HepG2 (cell line): ENCODE measurements around the gene SNRNP27. TPM values are rescaled to one million over a fixed set of nuclear protein-coding genes. Genes with fewer than 3 reads are reported as not detected.
A peak's percentile ranks its signal among the peaks of the same experiment; 100 is the strongest.

Experiments
- CBX1 ChIP-seq: IDR thresholded peaks from one replicate; pipeline ENCODE4 v1.6.1; 2016; ENCODE audit warnings: antibody characterized with exemption, low read depth
- ELK4 ChIP-seq: sonication (generic); formaldehyde crosslinking; IDR thresholded peaks from 2 replicates; pipeline ENCODE4 v1.9.0; 2021; ENCODE audit warnings: missing genetic modification reagents, borderline replicate concordance
- FIP1L1 ChIP-seq: fragments of 200-400 bp; formaldehyde crosslinking; IDR thresholded peaks from 2 replicates; pipeline ENCODE4 v1.6.1; 2018; ENCODE audit warnings: low read depth, mild to moderate bottlenecking, low read length, moderate library complexity, borderline replicate concordance; ENCODE audit not compliant: insufficient read depth
- FOXO1 ChIP-seq: sonication (generic); formaldehyde crosslinking; IDR thresholded peaks from 2 replicates; pipeline ENCODE4 v1.4.0; 2020; ENCODE audit warnings: missing genetic modification reagents
- FOXP4 ChIP-seq: sonication (generic); formaldehyde crosslinking; IDR thresholded peaks from 2 replicates; pipeline ENCODE4 v1.4.0; 2020; ENCODE audit warnings: missing genetic modification reagents
- FUBP1 ChIP-seq: sonication (generic); formaldehyde crosslinking; IDR thresholded peaks from 2 replicates; pipeline ENCODE4 v1.5.1; 2020; ENCODE audit warnings: missing genetic modification reagents, mild to moderate bottlenecking, borderline replicate concordance
- GLMP ChIP-seq: sonication (generic); formaldehyde crosslinking; IDR thresholded peaks from 2 replicates; pipeline ENCODE4 v1.9.0; 2021; ENCODE audit warnings: missing genetic modification reagents, mild to moderate bottlenecking, borderline replicate concordance
- IRF2 ChIP-seq: IDR thresholded peaks from 2 replicates; pipeline ENCODE4 v1.6.1; 2018; ENCODE audit warnings: missing genetic modification reagents, missing compliant biosample characterization
- KLF6 ChIP-seq: IDR thresholded peaks from 2 replicates; pipeline ENCODE4 v1.8.0; 2016; ENCODE audit warnings: missing biosample characterization, missing genetic modification reagents
- NR2F1 ChIP-seq, 2 experiments: fragments of 450-650 bp in 1 of 2; formaldehyde crosslinking in 1 of 2; IDR thresholded peaks; 2 replicates each; pipeline versions ENCODE4 v1.5.0 to v1.6.1; 2016 to 2020; ENCODE audit warnings: mild to moderate bottlenecking in 1 of 2, missing compliant biosample characterization in 1 of 2, missing genetic modification reagents in 1 of 2, moderate library complexity in 1 of 2
- POGZ ChIP-seq: sonication (generic); formaldehyde crosslinking; IDR thresholded peaks from 2 replicates; pipeline ENCODE4 v1.4.0; 2020; ENCODE audit warnings: mild to moderate bottlenecking, missing genetic modification reagents
- SALL2 ChIP-seq: sonication (generic); formaldehyde crosslinking; IDR thresholded peaks from 2 replicates; pipeline ENCODE4 v1.8.1; 2023; ENCODE audit warnings: mild to moderate bottlenecking, missing genetic modification reagents, inconsistent platforms
- ZBTB26 ChIP-seq: IDR thresholded peaks from 2 replicates; pipeline ENCODE4 v1.6.1; 2016; ENCODE audit warnings: missing compliant biosample characterization, missing genetic modification reagents, borderline replicate concordance
- ZNF121 ChIP-seq: sonication (generic); formaldehyde crosslinking; IDR thresholded peaks from 2 replicates; pipeline ENCODE4 v1.5.0; 2020; ENCODE audit warnings: mild to moderate bottlenecking, missing genetic modification reagents
- ZNF430 ChIP-seq: sonication (generic); formaldehyde crosslinking; IDR thresholded peaks from 2 replicates; pipeline ENCODE4 v1.9.0; 2021; ENCODE audit warnings: mild to moderate bottlenecking, missing genetic modification reagents
- ZNF562 ChIP-seq: sonication (generic); formaldehyde crosslinking; IDR thresholded peaks from 2 replicates; pipeline ENCODE4 v1.8.0; 2022; ENCODE audit warnings: missing genetic modification reagents, borderline replicate concordance
- ZNF580 ChIP-seq: IDR thresholded peaks from 2 replicates; pipeline ENCODE4 v1.6.1; 2016; ENCODE audit warnings: low read depth, borderline replicate concordance
- ZSCAN29 ChIP-seq: sonication (generic); formaldehyde crosslinking; conservative IDR thresholded peaks from 2 replicates; pipeline ENCODE4 v1.4.0; 2020; ENCODE audit warnings: mild to moderate bottlenecking, missing genetic modification reagents
- ZSCAN31 ChIP-seq: sonication (generic); formaldehyde crosslinking; IDR thresholded peaks from 2 replicates; pipeline ENCODE4 v1.5.0; 2020; ENCODE audit warnings: low read depth, mild to moderate bottlenecking, missing genetic modification reagents
- polyA plus RNA-seq, 8 experiments: library from polyadenylated mRNA; depleted of rRNA in 3 of 8; stranded (reverse) in 7 of 8; unstranded in 1 of 8; fragments of >200 nt; fragmentation: Illumina TruSeq in 4 of 8; extraction: Trizol in 4 of 8; gene quantifications; 2 replicates each; pipeline versions ENCODE4 v1.2.1 to v1.2.3, GENCODE V29; 2011 to 2016; ENCODE audit warnings: low read depth in 4 of 8, missing spikeins in 1 of 8, mixed read lengths in 1 of 8; ENCODE audit not compliant: insufficient read depth in 1 of 8
- total RNA-seq, 5 experiments: library from RNA; depleted of rRNA; stranded (reverse); fragments of >200 nt; fragmentation: Illumina TruSeq; extraction: Trizol; gene quantifications; 2 replicates each; pipeline ENCODE4 v1.2.3, GENCODE V29; 2016; ENCODE audit warnings: low read depth in 1 of 5

Gene SNRNP27
- total and polyA plus RNA-seq, 2 of the 13 experiments (the other 11 are each of a cell fraction or from before 2014, with no cell fraction given) = 49.8 to 54.6 TPM

- TF ChIP-seq SALL2 (CRISPR knock-in tag) (no peak), ZNF580 (CRISPR knock-in tag) (no peak), POGZ (CRISPR knock-in tag) (peak; percentile 58; the same call in 1 of the 2 replicates), ZNF430 (CRISPR knock-in tag) (no peak), ZBTB26 (CRISPR knock-in tag) (no peak), ELK4 (CRISPR knock-in tag) (no peak), GLMP (CRISPR knock-in tag) (no peak), FOXP4 (CRISPR knock-in tag) (peak; percentile 55; the same call in 1 of the 2 replicates), CBX1 (no peak), ZSCAN29 (CRISPR knock-in tag) (no peak), FOXO1 (CRISPR knock-in tag) (peak; percentile 25; the same call in 1 of the 2 replicates), ZNF562 (no peak), IRF2 (CRISPR knock-in tag) (0 out of 2 replicates have a peak, but pooled peaks have one; percentile 40), NR2F1 (CRISPR knock-in tag; IDR thresholded peaks at IDR 0.05) (peak; percentile 18 to 38; a peak in 1 of 4 replicates), KLF6 (0 out of 2 replicates have a peak, but pooled peaks have one; percentile 50), FIP1L1 (no peak), ZSCAN31 (CRISPR knock-in tag) (no peak), FUBP1 (no peak), ZNF121 (no peak)
Observed at GRCh38 chr2:69926849-69927515, 33.2 kb downstream of the SNRNP27 start (continued).
